ENCODE measurements around the gene HSD17B2. TPM values are rescaled to one million over a fixed set of nuclear protein-coding genes. Genes with fewer than 3 reads are reported as not detected.

HSD17B2 gene
- polyA plus RNA-seq, 1 experiment, result 14.1 TPM

Other genes starting within 250 kb of the HSD17B2 start
- 0.99 and 1.4 TPM in 2 replicates for gene SDR42E1, start 23.8 kb upstream of the HSD17B2 start, polyA plus RNA-seq (2011; rRNA removed)
- gene MPHOSPH6, start 135.0 kb downstream of the HSD17B2 start, polyA plus RNA-seq (2011; rRNA removed), result 22.3 and 36.7 TPM in 2 replicates

Measured in AG04450 (cell line).